NCI-H187 treated with DMSO at 0.1 percent for 48 hours (cell line): ENCODE measurements around the gene UACA.

ENCODE experiments used
- DNase-seq: peaks from one replicate; lab custom pipeline; 2025; lab: John Stamatoyannopoulos, UW

Gene UACA

DNA sequence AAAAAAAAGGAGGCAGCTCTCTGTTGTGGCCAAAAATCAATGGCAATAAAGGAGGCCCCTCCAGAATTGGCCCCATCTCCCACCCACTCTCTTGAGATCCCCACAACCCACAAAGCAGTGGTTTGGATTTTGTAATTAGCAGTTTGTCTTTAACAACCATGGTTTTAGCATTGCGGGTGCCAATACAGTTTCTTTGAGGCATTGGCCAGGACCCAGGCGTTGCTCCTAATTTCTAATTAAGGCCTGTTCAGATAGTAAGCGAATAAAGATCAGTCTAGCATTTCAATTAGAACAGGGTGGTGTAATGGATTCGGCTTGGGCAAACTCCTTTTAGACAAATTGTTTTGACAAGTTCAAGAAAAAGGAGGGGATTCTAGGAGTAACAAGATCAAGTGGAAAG, 23.6 kb upstream of the UACA start:
- DNase-seq: no peak

DNA sequence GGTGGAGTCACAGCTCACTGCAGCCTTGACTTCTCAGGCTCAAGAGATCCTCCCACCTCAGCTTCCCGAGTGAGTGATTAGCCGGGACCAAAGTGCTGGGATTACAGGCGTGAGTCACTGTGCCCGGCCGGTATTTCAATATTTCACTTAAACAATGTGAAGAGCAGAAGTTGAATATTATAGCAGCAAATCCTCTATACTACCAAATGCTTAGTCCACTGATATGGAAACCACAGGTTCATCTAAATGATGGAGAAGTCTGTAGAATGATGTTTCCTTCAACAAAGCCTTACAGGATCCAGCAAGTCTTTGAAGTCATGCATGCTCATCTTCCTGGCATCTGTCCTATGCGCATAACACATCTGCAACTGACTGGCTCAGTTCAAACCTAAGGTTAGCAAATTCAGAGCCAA, 20.3 kb upstream of the UACA start:
- no peak for DNase-seq

DNA sequence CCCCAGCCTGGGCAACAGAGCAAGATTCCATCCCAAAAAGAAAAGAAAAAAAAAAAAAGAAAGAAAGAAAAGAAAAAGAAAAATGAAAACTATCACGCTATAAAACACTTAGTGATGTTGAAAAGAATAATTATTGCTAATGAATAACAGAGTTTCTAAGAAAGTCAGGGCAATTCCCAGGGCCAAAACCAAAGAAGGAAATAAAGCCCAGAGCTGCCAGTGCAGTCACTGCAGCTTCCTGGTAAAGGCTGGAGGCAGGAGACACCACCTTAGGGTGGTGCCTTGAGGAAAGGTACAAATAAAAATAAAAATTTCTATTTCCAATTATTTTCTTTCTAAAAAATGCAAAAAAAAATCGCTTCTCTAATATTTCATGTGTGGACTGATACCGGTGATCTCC, 19.7 kb upstream of the UACA start:
- DNase-seq: no peak

DNA sequence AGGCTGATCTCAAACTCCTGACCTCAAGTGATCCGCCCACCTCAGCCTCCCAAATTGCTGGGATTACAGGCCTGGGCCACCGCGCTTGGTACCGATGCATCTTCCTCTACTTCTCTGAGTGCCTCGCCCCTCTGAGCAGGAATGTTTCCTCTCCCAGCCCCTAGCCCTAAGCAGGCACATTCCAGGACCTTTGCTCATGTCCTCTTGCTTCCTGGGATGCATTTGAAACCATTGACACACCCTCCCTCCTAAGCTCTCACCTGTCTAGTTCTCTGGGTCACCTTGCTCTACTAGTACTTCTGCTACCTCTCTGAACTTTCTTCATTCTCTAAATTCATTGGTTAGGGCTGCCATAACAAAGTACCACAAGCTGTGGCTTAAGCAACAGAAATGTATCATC, 17.9 kb upstream of the UACA start:
- DNase-seq: no peak

DNA sequence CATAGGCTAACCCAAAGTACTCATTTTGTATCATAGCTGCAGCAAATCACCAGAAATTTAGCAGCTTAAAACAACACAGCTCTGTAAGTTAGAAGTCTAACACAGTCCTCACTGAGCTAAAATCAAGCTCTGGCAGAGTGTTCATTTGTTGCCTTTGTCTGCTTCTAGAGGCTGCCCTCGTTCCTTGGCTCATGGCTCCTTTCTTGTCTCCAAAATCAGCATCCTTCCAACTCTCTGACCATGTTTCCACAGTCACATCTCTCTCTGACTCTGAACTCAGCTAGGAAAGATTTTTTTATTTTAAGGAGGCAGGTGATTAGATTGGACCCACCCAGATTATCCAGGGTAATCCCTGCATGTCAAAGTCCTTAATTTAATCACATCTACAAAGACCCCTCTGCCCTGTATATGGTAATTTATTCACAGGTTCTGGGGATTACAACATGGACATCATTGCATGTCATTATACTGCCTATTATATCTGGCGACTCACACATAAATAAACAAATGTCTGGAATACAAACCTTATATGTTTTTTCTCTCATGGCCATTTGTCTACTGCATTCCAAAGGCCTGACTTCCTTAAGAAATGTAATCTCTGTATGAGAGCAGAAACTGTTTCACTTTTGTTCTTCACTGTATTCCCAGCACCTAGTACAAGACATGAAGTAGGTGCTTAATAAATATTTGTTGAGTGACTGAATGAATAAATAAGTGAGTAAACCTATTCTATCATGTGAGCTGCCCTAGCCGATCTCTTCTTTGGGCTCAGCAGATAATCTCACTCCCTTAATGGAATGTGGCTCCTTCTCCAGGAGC, 15.1 kb upstream of the UACA start:
- DNase-seq: no peak

DNA sequence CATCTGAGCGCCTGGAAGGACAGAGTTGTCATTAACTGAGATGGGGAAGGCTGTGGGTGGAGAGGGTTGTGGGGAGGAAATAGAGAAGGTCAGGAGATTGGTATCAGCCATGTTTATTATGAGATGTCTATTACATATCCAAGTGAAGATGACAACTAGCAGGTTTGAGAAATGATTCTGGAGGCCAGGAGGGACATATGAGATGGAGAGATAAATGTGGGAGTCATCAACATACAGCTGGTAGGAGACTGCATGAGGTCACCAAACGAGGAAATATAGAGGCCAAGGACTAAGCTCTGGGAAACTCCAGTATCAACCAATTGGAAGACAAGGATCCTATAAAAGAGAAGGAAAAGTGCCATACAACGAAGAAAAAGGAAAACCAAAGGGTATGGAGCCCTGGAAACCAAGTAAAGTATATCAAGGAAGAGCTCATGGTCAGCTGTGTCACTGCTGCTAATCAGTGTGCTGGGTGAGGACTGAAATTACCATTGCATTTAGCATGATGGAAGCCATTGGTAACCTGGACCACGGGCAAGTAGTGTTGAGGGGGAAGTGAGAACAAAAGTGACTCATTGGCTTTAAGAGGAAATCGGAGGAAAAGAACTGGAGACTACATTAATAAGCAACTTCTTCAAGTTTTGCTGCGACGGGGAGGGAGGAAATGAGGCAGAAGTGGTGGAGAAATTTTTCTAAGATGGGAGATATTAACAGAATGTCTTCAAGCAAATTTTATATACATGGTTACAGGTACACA, 14.0 kb upstream of the UACA start:
- no peak for DNase-seq

DNA sequence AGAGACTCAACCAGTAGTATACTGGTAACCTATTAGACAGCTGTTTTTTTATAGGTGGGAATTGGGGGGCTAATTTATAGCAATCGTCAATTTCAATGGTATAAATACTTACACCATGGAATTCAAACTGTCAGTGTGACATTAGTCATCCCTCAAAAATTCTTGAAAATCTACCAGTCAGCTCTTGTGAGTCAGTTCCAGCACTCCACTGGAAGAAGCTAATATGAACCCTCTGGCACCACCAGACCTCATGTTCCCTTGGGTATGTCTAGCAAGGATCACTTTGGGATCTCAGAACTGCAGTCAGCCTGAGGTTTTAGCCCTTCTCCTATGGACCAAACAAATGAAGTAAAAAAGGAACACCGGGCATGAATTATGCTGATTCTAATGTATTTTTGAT, 11.8 kb upstream of the UACA start:
- no peak for DNase-seq

DNA sequence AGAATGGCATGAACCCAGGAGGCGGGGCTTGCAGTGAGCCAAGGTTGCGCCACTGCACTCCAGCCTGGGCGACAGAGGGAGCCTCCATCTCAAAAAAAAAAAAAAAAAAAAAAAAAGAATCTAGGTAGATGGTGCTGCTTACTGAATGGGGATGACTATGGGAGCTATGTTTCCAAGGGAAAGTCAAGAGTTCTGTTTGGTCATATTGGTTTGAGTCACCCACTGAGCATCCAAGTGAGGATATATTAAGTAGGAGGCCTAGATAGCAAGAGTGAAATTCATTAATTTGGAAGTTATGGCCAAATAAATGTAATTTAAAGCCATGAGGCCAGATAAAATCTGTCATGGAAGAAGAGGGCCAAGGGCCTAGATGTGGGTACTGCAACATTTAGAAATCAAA, 9.0 kb upstream of the UACA start:
- no peak for DNase-seq

DNA sequence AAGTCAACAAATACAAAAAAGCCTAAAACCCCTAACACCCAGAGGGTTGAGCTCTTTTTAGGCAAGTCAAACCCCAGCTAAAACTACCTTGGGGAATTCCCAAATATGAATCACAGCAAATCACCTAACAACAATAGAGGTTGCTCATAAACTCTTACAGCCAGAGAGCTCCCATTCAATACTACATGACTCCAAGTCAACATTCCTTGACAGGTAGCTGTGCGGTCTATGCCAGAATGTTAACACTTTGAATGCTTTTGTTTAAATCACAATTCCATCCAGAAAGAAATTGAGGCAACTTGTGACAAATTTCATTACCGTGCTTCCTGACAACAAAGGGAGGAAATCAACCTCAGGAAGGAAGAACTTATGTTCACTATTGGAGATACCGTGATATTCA, 7.5 kb upstream of the UACA start:
- no peak for DNase-seq

DNA sequence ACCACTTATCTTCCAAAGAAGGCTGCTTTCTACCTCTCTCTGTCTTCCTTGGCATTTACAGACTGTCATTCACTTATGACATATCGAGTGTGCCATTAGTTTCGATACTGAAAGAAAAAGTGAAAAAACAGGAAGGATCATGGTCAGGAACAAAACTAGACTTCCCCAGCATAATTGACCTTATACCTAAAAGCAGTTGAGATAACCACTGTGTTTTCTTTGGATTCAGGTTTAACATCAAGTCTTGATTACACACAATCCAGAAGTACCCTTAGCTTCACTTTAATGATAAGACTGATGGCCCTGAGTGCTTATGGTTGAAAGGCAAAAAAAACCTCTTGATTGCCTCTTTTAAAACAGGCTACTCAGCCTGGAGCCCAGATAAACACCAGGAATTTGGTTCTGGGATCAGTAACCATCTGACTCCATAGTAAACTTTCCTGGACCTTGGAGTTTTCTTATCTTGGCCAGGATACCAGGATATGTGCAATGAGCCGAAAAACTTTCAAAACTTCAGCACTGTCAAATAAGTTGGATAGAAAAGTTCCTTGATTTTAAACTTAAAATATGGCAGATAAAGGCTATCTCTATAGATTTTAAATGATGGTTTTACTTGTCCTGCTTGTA, 5.0 kb upstream of the UACA start:
- DNase-seq: no peak

DNA sequence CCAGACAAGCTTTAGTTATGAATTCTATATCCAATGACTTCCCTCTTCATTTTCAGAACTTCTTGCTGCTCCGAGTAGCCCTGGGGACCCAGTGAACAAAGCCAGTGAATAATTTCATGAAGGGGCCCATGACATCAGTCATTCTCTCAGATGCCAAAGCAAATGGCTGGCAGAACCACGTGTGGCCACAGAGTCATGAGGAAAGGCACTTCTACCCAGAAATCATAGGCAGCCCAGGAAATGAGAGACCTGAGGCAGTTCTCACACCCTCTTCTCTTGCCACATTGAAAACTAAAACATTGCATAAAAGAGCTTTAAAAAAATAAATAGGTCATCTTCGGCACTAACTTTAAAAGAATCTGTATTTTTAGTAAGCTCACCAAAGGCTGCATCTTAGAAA, 4.3 kb upstream of the UACA start:
- no peak for DNase-seq

DNA sequence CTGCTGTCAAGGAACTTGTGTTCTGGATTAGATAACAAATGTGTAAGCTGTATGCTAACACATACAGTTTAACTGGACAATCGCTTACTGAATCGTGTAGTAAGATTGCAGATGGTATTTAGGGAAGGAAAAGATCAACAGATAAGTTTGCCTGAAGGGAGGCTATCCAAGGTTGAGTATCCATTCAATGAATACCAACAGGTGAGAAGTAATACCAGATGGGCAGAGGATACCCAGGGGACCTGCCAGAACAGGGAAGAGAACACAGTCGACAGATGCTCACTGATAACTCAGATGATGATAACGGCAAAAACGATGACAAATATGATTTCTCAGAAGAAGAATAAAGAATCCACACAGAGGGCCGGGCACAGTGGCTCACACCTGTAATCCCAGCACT, 3.2 kb upstream of the UACA start:
- DNase-seq: no peak

DNA sequence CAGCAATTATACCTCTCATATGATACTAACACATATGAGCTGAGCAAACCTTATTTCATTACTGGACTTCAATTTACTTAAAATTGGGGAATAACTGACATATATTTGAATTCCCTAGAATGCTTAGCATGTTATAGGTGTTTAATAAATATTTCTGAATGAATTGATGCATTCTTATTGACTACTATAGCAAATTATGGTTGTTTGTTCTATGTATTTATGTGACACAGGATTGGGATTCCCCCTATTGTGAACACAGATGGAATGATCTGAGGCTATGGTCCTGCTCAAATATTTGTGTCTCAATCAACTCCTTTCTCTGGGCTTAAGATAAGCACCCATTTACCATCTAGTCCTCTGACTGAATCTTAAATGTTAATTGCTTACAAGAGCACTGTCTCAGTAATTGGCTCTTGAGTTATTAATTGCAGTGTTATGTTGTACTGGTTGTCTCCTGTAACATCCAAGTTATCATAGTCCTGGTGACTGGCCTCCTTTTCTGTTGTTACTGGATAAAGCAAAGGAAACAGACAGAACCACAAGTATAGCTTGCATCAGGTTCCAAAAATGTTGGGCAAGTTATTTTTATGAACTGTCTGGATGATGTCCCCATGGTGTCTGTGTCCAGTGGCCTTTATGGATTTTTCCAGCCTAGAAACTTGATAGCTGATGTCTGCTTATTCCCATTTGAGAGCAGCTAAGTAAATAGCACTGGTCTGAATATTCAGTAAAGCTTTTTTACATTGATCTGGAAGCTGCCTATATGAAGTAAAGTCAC, 2.3 kb upstream of the UACA start:
- DNase-seq: no peak

DNA sequence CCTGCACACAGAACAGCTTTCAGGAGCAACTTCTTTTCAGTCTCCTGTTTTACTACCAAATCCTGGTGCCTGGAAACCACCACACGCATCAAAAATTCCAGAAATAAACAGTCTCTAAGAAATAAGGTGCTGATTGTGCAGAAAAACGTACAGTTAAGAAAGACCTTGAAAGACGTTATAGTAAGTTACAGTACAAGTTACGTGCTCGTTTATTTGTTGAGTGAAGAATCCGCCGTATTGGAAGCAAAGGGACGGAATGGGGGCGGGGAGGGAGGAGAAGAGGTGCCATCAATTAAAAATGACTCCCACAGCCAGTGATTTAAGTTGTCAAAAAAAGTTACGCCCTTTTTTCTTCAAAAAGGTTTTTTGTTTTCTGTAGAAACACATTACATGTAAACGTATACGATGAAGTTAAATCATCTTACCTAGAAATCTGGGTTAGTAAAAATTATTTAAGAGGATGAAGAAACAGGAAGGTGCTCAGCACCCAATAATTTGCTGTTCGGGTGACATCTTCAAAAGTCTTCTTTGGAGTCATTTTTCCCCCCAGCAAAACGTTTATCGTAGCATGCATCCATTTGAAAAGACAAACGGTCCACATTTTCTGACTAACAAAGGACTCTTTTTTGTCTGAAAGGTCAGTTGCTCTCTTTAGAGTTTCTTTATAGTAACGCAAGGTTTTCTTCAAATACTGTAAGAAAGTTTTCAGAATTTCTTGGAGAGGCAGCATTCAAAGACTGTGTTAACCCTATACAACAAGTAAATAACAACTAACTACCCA, 782 bp upstream of the UACA start:
- no peak for DNase-seq

DNA sequence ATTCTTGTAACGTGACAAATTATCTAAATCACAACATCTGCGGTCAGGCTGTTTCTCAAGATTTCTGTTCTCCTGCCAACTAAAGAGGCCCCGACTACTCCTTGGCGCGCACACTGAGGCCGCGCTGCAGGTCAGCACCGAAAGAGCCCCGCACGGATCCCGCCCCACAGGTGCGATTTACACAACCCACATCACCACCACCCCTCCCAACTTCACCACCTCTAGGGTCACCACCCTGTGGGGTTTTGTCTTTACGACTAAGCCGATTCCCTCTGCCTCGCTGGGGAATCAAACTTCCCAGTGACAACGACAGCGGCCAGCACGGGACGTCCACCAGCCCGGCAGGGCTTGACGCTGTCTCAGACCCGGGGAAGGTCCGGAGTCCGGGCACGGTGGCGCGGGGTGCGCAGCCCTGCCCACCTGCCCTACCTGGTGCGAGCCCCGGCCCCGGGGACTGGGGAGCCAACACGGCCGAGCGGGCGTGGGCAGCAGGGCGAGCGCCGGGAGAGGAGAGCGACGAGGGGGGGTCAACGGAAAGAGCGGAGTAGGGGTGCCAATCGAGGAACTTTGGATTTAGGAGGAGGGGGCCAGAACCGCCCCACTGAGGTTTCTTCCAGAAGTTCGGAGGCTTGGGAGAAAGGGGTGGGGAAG, 764 bp downstream of the UACA start:
- no peak for DNase-seq

DNA sequence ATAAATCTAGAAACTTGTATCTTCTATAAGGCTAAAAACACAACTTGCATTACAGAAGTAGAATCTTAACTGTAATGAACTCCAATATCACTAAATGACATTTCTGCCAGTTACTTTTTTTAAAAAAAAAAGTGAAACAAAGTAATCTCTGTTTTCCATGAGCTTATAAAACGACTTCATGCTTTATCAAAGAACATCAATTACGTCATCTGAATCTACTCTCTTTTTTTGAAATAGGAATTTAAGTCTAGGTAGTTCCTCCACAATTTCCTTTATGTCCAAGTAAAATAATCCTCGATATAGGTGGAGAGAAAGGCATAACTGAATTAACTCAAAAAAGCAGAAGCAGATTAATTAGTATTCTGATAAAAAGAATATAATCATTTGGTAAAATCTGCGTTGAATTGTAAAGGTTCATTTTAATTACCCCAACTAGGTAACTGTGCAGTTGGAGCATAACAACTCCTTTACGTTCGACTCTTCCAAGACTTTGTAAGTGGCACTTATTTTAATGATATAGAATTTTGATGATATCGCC, 1.4 kb downstream of the UACA start:
- DNase-seq: no peak

DNA sequence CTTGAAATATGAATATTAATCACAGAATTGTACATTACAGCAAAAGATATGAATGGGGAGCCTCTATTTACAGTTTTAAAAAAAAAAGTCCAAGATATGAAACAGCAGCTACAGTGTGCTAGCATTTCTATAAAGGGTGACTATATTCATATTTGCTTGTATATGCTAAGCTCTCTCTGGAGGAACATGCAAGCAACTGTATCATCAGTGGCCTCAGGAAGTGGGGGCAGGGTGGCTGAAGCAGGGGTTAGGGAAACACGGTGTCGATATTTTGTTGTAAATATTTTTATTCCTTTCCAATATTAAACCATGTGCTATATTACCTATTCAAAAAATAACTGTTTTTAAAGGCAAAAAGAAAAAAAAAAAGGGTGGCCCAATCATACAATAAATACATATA, 2.3 kb downstream of the UACA start:
- DNase-seq: no peak

DNA sequence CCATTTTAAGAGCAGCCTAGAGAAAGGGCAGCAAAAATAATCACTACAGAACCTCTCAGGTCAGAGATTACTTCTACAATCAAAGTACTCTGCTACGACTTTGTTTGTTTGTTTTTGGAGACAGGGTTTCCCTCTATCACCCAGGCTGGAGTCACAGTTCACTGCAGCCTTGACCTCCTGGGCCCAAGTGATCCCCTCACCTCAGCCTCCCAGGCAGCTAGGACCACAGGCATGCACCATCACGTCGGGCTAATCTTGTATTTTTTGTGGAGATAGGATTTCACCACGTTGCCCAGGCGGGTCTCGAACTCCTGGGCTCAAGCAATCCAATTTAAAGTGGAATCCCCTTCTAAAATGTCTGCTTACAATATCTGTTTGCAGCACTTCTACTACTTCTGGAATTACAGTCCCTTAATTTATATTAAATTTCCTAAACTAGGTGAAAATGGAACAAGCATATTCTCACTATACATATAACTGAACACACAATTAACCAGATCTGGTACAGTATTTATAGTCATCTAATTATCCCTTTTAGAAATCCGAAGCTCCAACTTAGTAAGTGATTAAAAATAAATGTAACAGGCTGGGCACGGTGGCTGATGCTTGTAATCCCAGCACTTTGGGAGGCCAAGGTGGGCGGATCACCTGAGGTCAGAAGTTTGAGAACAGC, 4.4 kb downstream of the UACA start:
- DNase-seq: no peak

DNA sequence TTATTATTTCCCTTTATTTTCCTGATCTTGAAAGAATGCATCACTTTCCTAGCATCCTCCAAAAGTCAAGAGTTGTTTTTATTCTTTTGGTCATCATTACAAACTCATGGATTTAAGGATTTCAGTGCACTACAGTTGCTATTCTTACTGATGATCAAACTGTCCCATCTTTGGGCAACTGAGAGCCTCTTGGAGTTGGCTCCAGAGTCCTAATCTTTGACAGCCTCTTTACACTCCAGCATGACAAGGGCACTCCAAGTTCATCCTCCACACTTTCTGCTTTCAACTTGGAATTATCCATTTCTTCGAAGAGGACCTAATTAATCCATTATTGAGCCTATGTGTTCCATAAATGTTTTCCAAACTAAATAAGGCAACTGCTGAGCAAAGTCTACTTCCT, 5.7 kb downstream of the UACA start:
- no peak for DNase-seq

DNA sequence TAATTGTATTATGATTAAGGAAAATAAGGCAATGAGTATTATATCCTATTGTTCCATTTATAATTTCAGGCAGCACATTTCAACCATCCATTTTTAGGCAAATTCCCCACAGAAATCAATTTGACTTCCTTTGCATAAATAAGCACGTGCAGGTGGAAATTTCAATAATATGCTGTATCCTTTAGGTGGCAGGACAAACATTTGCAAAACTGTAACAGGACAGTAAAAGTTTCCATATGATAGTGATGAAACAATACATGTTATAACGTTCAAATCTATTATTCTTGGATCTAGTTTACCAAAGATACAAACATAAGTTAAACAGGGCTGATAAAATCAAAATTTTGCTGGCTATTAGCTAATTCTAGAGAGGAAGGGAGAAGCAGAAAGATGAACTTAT, 8.5 kb downstream of the UACA start:
- no peak for DNase-seq
